Adrenal gland (tissue), 5 donors: ENCODE measurements around the gene ELL2.

Source experiments
- CTCF ChIP-seq, 6 experiments: fragments of 450-650 bp in 4 of 6; fragments of 200-600 bp in 2 of 6; sonication (generic) in 1 of 6; IDR thresholded peaks; 1 replicate in 5 of 6; 2 replicates in 1 of 6; pipeline versions ENCODE4 v1.5.1 to v1.8.0; 2016 to 2021; ENCODE audit warnings: antibody characterized with exemption in 6 of 6, mild to moderate bottlenecking in 2 of 6, moderate library complexity in 1 of 6
- POLR2A ChIP-seq, 2 donors: fragments of 450-650 bp; IDR thresholded peaks; one replicate each; pipeline ENCODE4 v1.6.1; 2017; ENCODE audit warnings: antibody characterized with exemption in 2 of 2, mild to moderate bottlenecking in 2 of 2, moderate library complexity in 1 of 2
- donor health status: DM: no; HTN: no; CAD: no.

- TF ChIP-seq CTCF (IDR thresholded peaks at IDR 0.05) (no peak), POLR2A (IDR thresholded peaks at IDR 0.05) (no peak)
These were observed 32.1 kb upstream of the ELL2 start for GRCh38 chr5:95993776-95994175.
